Stimulated activated CD4-positive, alpha-beta T cell treated with anti-CD3 and anti-CD28 coated beads, Interleukin-15, amount 100 ng/mL, for 24 hours (primary cell): ENCODE data around the gene NCKAP5.

Source experiments
- DNase-seq: peaks from one replicate; pipeline ENCODE4 v3.0.0-alpha.2; 2020

NCKAP5 gene

DNA sequence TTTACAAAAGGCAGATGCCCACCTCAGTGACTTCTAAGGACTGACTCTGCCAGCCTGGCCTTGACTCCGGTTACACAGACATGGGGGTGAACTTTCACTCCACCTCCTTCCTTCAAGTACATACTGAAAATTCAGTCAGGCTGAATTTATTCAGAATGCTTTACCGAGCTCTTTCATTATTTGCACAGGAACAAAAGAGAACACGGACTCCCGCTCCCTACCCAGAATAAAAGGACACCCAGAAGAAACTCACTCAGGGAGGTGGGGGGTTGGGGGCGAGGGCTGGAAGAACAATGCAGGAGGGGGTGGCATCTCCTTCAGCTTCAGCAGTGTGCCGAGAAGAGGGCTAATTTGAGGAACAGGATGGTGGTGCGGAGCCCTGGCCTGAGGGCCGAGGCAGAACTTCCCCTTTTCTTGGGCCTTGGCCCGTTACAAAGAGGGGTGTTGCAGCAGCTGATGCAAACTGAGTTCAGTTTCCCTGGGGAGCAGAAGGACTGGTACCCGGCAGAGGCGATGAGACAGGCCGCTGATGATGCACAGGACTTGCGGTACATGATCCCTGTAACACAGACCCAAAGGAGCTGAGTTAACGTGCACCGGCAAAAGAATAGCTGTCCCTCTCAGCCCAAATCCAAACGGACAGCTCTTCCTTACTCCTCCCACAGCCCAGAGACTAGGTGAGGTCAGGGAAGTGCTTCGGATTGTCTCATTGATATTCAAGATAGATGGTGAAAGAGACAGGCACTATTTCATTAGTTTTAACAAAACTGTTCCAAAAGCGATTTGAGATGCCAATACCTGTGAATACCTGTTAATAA, 922.3 kb downstream of the NCKAP5 start:
- DNase-seq = no peak

DNA sequence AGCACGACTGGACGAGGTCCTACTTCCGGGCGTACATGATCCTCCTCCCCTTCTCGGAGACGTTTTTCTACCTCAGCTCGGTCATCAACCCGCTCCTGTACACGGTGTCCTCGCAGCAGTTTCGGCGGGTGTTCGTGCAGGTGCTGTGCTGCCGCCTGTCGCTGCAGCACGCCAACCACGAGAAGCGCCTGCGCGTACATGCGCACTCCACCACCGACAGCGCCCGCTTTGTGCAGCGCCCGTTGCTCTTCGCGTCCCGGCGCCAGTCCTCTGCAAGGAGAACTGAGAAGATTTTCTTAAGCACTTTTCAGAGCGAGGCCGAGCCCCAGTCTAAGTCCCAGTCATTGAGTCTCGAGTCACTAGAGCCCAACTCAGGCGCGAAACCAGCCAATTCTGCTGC, 923.1 kb downstream of the NCKAP5 start:
- DNase-seq = no peak

DNA sequence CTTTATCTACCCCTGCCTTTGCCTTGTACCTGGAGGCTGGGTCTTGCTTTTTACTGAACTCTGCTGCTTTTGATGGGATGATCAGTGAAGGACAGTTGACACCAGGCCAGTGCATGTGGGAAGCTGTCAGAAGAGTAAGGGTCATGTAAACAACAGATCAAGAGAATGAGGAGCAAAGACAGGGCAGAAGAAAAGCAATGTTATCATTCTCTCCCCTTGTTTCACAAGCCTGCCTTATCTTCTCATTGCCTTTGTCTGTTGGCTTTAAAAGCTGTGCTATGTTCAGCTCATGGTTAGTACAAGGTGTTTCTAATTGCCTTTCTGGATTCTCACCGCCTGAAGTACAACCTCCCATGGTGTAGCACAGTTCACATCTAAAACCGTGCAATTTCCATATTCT, 925.8 kb downstream of the NCKAP5 start:
- DNase-seq = no peak

DNA sequence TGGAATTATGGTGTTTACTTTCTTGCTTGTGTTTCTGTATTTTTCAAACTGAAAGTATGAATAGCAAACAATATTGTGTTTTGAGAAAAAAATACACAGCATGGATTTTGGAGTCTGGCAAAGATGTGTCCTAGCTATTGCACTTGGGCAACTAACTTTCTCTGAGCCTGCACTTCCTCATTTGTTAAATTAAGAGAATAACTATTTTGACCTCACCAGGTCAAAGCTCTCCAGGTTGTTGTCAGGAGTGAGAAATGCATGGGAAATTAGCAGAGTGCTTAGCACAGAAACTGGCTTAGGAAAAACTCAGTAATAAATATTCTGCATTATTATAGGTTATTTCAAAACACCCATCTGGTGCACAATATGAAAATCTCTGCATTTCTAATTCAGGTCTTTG, 926.4 kb downstream of the NCKAP5 start:
- DNase-seq = no peak

DNA sequence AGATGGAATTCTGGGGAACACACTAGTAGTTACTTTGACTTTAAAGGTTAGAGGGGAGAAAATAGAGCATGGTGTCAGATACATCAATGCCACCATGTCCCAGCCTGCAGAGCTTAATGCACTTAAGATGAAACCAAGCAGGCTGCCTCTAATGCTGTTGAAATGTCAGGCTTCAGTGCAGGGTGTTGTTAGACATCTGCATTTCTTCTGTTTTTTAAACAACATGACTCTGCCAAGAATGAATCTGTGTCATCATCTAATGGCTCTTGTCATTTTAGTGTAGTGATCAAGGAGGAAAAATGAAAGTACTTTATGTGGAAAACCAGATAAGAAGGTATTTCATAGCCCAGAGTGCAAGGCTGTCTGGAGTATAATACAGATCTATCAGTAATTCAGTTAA, 928.1 kb downstream of the NCKAP5 start:
- DNase-seq = no peak

DNA sequence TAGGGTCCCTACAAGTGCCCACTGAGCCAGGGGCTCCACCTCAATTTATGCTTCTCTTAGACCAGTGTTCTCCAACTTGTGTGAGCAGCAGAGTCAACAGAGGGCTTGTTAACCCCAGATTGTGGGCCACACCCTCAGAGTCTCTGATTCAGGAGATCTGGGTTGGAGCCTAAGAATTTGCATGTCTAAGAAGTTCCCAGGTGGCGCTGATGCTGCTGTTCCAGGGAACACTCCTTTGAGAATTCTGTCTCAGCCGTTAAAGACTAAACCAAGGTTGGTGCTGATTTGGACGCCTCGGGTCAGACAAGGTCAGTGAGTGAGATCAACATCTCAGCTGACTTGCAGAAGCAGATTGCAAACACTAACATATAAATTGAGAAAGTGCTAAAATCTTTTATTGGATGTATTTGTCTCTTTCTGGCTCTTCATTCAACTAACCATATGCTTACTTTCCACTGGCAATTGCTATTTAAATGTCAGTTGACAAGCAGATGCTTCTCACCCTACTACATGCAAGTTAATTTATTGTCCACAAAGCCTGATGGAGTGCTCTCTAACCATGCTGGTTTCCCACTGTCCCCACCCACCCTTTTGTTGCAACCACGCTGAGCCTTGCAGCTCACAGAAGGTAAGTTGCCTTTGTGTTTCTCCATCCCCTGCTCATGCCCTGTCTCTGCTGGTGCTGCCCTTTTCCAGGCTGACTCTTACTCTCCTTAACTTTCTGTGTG, 929.8 kb downstream of the NCKAP5 start:
- DNase-seq = no peak

DNA sequence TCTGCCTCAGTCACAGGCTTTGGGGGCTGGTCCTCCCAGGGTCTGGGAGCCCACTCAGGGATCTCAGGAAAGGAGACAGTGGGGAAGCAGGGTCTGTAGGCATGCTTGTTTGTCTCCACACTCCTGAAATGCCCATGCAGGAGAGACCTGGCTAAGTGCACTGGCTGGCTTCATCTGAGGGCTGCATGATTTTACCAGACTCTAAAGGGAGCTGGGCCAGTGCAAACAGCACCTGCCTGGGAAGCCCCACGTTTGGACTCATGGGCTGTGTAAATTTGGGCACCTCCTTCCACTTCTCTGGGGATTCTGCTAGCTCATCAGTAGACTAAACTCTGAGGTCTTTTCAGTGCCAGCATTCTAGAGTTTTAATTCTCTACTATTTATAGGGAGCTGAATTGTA, 931.9 kb downstream of the NCKAP5 start:
- no peak for DNase-seq

DNA sequence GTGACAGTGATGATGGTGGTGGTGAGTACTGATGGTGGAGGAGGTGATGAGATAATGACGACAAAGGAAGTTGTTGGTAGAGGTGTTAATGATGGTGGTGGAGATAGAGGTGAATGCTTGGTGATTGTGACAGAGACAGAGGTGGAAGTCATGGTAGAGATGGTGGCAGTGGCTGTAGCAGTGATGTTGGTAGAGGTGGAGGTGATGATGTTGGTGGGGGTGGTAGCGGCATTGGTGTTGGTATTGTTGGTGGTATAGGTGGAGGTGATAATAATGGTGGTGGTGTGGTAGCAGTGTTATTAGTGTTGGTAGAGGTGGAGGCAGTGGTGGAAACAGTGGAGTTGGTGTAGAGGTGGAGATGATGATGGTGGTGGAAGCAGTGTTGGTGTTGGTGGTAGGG, 934.6 kb downstream of the NCKAP5 start:
- no peak for DNase-seq

DNA sequence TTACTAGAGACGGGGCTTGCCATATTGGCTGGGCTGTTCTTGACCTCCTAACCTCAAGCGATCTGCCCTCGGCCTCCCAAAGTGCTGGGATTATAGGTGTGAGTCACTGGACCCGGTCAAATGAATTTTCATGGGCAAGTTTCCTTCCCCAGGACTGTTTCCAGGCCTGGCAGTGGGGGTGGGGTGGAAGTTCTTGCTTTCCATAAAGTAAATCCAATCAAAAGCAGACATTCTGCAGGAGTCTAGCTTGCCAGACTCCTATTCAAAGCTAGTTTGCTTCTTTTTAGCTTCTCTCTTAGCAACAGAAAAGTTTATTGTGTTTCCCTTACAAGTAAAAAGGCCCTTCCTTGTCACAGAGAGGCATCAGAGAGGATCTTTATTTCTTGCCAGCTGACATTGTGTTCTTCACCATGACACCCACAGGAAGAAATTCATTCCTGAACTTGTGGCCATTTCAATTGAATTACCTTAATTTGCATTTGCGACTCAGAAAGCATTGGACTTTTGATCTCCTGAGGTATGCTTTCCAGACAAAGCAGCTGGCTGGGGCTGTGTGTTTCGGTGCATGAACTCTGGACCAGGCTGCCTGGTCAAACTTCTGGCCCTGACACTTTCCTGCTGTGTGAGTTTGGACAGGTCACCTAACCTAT, 936.1 kb downstream of the NCKAP5 start:
- no peak for DNase-seq

DNA sequence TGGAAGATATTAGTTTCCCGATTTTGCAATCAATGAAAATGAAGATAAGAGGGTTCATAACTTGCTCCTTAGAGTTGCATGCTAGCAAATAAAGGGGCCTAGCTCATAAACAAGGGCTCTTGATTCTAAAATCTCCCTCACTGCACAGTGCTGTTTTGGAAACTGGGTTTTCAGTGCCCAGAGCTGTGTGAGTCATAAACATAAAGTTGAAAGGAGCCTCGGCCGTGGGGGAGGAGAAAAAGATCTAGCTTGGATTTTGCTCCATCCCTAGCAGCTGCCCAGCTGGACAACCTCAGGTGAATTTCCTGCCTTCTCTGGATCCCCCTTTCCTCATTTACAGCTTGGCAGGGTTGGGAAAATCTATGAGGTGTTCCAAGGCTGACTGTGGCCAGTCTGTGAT, 940.7 kb downstream of the NCKAP5 start:
- DNase-seq = no peak

DNA sequence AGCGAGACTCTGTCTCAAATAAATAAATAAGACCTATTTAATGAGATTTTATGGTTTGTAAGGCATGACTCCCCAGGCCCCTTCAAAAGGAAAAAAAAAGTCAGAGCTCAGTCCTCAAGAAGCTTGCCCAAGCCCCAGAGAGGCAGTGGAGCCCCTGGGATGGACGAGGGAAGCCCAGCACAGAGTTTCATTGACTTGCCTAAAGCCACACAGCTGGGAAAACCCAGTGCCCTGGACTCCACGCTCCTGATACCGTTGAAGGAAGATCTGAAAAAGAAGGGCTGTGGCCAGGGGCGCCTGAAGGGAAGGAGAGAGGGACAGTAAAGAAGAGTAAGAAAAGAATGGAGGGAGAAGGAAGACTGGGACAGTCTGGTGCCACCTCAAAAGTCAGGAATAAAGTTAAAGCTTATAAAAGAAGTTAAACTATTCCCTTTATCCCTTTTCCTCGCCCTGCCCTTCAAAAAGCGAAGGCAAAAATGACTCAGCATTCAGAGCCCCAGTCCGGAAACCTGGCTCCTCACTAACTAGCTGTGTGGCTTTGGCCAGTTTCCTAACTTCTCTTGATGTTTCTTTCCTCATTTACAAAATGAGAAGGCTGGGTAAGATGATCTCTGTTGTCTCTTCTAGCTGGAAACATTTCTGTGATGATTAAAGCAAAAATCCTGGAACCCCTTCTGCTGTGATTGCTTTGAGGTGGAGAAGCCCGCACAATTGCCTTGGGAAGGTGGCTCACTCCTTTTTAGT, 945.0 kb downstream of the NCKAP5 start:
- DNase-seq = no peak
